HepG2 (cell line): ENCODE data around the gene CEBPA.

Source experiments
- CREM ChIP-seq, 2 experiments: sonication (generic) in 1 of 2; formaldehyde crosslinking in 1 of 2; IDR thresholded peaks; 2 replicates each; pipeline versions ENCODE4 v1.4.0 to v1.6.1; 2016 to 2020; ENCODE audit warnings: antibody characterized with exemption in 1 of 2, mild to moderate bottlenecking in 1 of 2, missing genetic modification reagents in 1 of 2
- CTCF ChIP-seq: sonication (generic); formaldehyde crosslinking; IDR thresholded peaks from 2 replicates; pipeline ENCODE4 v1.5.0; 2020; ENCODE audit warnings: mild to moderate bottlenecking, missing genetic modification reagents, moderate library complexity
- FOXA1 ChIP-seq, 2 experiments: fragments of 450-650 bp in 1 of 2; sonication (generic) in 1 of 2; formaldehyde crosslinking in 1 of 2; IDR thresholded peaks; 2 replicates each; pipeline versions ENCODE4 v1.4.0 to v1.6.1; 2016 to 2020; ENCODE audit warnings: missing genetic modification reagents in 1 of 2
- POLR2A ChIP-seq, 2 experiments: IDR thresholded peaks; 2 replicates each; pipeline ENCODE4 v1.6.1; 2011; ENCODE audit warnings: low read depth in 2 of 2, low read length in 2 of 2, mild to moderate bottlenecking in 1 of 2, moderate library complexity in 1 of 2; ENCODE audit not compliant: insufficient read depth in 1 of 2
- THAP7 ChIP-seq: sonication (generic); formaldehyde crosslinking; IDR thresholded peaks from 2 replicates; pipeline ENCODE4 v1.8.1; 2023; ENCODE audit warnings: mild to moderate bottlenecking, missing genetic modification reagents
- ZFP37 ChIP-seq: sonication (generic); formaldehyde crosslinking; IDR thresholded peaks from 2 replicates; pipeline ENCODE4 v1.4.0; 2020; ENCODE audit warnings: missing genetic modification reagents, borderline replicate concordance
- ZNF430 ChIP-seq: sonication (generic); formaldehyde crosslinking; IDR thresholded peaks from 2 replicates; pipeline ENCODE4 v1.9.0; 2021; ENCODE audit warnings: mild to moderate bottlenecking, missing genetic modification reagents
- ZNF709 ChIP-seq: sonication (generic); formaldehyde crosslinking; IDR thresholded peaks from 2 replicates; pipeline ENCODE4 v1.5.0; 2020; ENCODE audit warnings: mild to moderate bottlenecking, missing genetic modification reagents

GRCh38 chr19:33296488-33296971 lies 5.8 kb downstream of the CEBPA start:
- TF ChIP-seq FOXA1 (IDR thresholded peaks at IDR 0.05): no peak
- TF ChIP-seq FOXA1 (CRISPR knock-in tag; IDR thresholded peaks at IDR 0.05): no peak
- no peak for TF ChIP-seq CREM (IDR thresholded peaks at IDR 0.05)
- no peak for TF ChIP-seq CREM (CRISPR knock-in tag; IDR thresholded peaks at IDR 0.05)
- TF ChIP-seq ZNF709 (CRISPR knock-in tag): no peak
- TF ChIP-seq CTCF (CRISPR knock-in tag): no peak
- no peak for TF ChIP-seq ZNF430
- TF ChIP-seq POLR2A (IDR thresholded peaks at IDR 0.05; ENCODE audit: insufficient read depth in 1 of 2, low read depth in 2 of 2, low read length in 2 of 2): no peak
- TF ChIP-seq ZFP37 (CRISPR knock-in tag): no peak
- no peak for TF ChIP-seq THAP7
